ENCODE results near the gene IL23A. TPM values are rescaled to one million over a fixed set of nuclear protein-coding genes. Genes with fewer than 3 reads are reported as not detected.

The IL23A gene
- polyA plus RNA-seq, 1 of the 3 experiments (the other 2 are of a cell fraction): 0.46 TPM

DNA sequence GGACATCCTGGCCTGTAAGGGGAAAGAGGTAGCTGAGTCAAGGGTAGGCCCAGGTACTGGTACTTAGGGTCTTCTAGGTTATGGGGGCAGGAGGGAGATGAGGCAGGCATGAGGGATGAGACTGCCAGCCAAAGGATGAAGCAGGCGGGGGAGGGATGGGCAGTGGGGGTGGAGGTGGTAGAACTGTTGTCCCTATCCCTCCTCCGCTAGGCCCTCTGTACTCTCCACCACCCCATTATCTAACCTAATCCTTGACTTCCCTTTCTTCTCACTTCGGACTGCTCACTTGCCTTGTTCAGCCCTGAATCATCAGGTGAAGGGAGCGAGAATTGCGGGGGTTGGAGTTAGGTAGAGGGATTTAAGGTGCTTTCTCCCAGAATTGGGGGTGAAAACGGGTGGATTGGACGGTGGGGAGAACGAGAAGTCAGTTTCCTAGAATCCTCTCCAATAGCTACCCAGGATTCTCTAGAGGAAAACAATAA lies 5.4 kb upstream of the IL23A start:
- peaks cover 4 to 8% of the 10 kb centered on the region in 2 experiments; a peak in 1 of 4 replicates for H3K4me1 ChIP-seq (ENCODE audit: control insufficient read depth in 1 of 2, insufficient read depth in 2 of 2, low read depth in 1 of 2, low read length in 1 of 2)
- peak; percentile 52 for DNase-seq
- peak overlapping the region; percentile 87 for H3K9ac ChIP-seq
- WGBS (ENCODE audit: low lambda C conversion rate): 16% methylated on average over 8 of the region's 8 CpGs
- peaks cover 5% of the 10 kb centered on the region for H3F3A ChIP-seq (replicated peaks; ENCODE audit: insufficient read depth)
- peak overlapping the region; percentile 87 for H3K4me2 ChIP-seq
- no peaks in the 10 kb centered on the region for H3K9me2 ChIP-seq
- H2AFZ ChIP-seq (ENCODE audit: low read depth): peak overlapping the region; percentile 85
- ChIA-PET CTCF (interaction anchor here (0.7 to 2.2 kb wide), 5 partner anchors 8 to 215 kb away, joined by 3 to 17 read pairs (median 3); partner anchors contain the start of gene ZC3H10), POLR2A (interaction anchor here (0.8 to 3.1 kb wide), 7 partner anchors 9 to 131 kb away, joined by 3 to 26 read pairs (median 6); partner anchors contain the start of genes CNPY2, STAT2 and TIMELESS)
- no peaks in the 10 kb centered on the region for H3K36me3 ChIP-seq (replicated peaks in 1 of 2; ENCODE audit: control insufficient read depth in 1 of 2, insufficient read depth in 2 of 2, low read length in 1 of 2)
- peak overlapping the region; percentile 61 to 73 for H3K4me3 ChIP-seq (ENCODE audit: low read depth in 2 of 2, low read length in 1 of 2)
- no peaks in the 10 kb centered on the region for H4K20me1 ChIP-seq (ENCODE audit: insufficient read depth)
- H3K27ac ChIP-seq (ENCODE audit: low read depth in 2 of 2, low read length in 1 of 2): peak overlapping the region; percentile 84 to 97
- no peaks in the 10 kb centered on the region for H3K27me3 ChIP-seq (ENCODE audit: insufficient read depth)
- TF ChIP-seq MEF2A (IDR thresholded peaks at IDR 0.05; ENCODE audit: borderline replicate concordance, low read depth): no peak
- peaks cover 4% of the 10 kb centered on the region; the same call in 1 of the 2 replicates for H3K79me2 ChIP-seq (ENCODE audit: insufficient read depth)
- no peaks in the 10 kb centered on the region for H3K9me3 ChIP-seq

DNA sequence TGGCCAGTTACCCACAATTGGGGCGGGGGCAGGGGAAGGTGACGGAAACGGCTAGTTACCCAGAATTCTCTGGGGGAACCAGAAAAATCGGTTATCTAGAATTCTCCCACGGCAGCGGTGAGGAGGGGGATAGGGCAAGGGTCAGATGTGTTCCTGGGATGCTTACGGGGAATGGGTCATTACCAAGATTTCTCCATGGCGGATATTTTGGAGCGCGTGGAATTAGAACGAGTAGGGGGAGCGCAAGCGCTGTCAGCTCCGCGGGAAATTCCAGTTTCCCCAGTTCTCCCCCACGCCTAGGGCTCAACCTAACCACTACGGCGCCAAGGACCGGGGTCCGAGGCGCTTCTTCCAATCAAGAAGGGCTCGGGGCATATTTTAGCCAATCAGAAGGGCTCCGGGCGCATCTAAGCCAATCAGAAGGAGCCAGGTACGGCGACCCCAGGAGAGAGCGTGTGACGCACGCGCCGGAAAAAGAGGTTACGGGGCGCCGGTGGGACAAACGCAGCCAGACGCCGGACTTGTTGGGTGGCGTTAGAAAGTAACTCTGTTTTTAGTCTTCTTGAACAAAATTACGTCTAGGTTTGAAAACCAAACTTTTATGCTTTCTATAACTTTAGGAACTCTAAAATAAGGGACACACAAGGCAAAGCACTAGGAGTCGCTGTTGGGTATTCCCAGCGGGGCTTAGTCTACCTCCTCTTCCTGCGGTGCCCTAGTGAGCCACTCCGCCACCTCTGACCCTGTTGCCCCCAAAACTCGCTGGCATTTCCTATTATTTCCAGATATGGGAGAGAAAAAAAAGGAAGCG lies 4.8 kb upstream of the IL23A start, which contains the start of gene PAN2:
Gene PAN2, minus strand, starts transcription at position 322 of the 811 bp plus-strand sequence. CDS start 906 bp downstream, outside the sequence.
- peak within 1 kb of the TSS; percentile 87 for H3K9ac ChIP-seq
- H3K36me3 ChIP-seq (replicated peaks in 1 of 2; ENCODE audit: control insufficient read depth in 1 of 2, insufficient read depth in 2 of 2, low read length in 1 of 2): no peaks in the 10 kb centered on the region
- peak; percentile 93 for DNase-seq
- 1% methylated on average over 45 of the region's 45 CpGs for WGBS (ENCODE audit: low lambda C conversion rate)
- peak within 1 kb of the TSS; percentile 84 to 97 for H3K27ac ChIP-seq (ENCODE audit: low read depth in 2 of 2, low read length in 1 of 2)
- peak within 1 kb of the TSS; percentile 87 for H3K4me2 ChIP-seq
- H3K9me2 ChIP-seq: no peaks in the 10 kb centered on the region
- H3K4me1 ChIP-seq (ENCODE audit: control insufficient read depth in 1 of 2, insufficient read depth in 2 of 2, low read depth in 1 of 2, low read length in 1 of 2): peaks cover 4 to 8% of the 10 kb centered on the region in 2 experiments; a peak in 1 of 4 replicates
- peaks cover 4% of the 10 kb centered on the region; the same call in 1 of the 2 replicates for H3K79me2 ChIP-seq (ENCODE audit: insufficient read depth)
- H3F3A ChIP-seq (replicated peaks; ENCODE audit: insufficient read depth): peaks cover 5% of the 10 kb centered on the region
- CTCF ChIA-PET: interaction anchor here (0.7 to 2.2 kb wide), 7 partner anchors 9 to 215 kb away, joined by 3 to 17 read pairs (median 3); partner anchors contain the start of gene ZC3H10
- H3K27me3 ChIP-seq (ENCODE audit: insufficient read depth): no peaks in the 10 kb centered on the region
- POLR2A ChIA-PET: interaction anchor here (0.8 to 3.1 kb wide), 7 partner anchors 9 to 131 kb away, joined by 3 to 26 read pairs (median 6); partner anchors contain the start of genes CNPY2, STAT2 and TIMELESS
- peak within 1 kb of the TSS; percentile 85 for H2AFZ ChIP-seq (ENCODE audit: low read depth)
- H4K20me1 ChIP-seq (ENCODE audit: insufficient read depth): no peaks in the 10 kb centered on the region
- peak within 1 kb of the TSS; percentile 61 to 73 for H3K4me3 ChIP-seq (ENCODE audit: low read depth in 2 of 2, low read length in 1 of 2)
- H3K9me3 ChIP-seq: no peaks in the 10 kb centered on the region
- TF ChIP-seq, protein P1, sequence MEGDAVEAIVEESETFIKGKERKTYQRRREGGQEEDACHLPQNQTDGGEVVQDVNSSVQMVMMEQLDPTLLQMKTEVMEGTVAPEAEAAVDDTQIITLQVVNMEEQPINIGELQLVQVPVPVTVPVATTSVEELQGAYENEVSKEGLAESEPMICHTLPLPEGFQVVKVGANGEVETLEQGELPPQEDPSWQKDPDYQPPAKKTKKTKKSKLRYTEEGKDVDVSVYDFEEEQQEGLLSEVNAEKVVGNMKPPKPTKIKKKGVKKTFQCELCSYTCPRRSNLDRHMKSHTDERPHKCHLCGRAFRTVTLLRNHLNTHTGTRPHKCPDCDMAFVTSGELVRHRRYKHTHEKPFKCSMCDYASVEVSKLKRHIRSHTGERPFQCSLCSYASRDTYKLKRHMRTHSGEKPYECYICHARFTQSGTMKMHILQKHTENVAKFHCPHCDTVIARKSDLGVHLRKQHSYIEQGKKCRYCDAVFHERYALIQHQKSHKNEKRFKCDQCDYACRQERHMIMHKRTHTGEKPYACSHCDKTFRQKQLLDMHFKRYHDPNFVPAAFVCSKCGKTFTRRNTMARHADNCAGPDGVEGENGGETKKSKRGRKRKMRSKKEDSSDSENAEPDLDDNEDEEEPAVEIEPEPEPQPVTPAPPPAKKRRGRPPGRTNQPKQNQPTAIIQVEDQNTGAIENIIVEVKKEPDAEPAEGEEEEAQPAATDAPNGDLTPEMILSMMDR (IDR thresholded peaks at IDR 0.05): peak; percentile 80
- TF ChIP-seq RXRA (IDR thresholded peaks at IDR 0.05; ENCODE audit: borderline replicate concordance, low read depth) (no peak), ELF1 (IDR thresholded peaks at IDR 0.05) (peak; percentile 71; the same call in 1 of the 2 replicates), POLR2AphosphoS5 (IDR thresholded peaks at IDR 0.05; ENCODE audit: low read depth, low read length) (peak; percentile 90), YY1 (IDR thresholded peaks at IDR 0.05; ENCODE audit: low read depth) (peak; percentile 54; the same call in 1 of the 2 replicates), FOXM1 (IDR thresholded peaks at IDR 0.05; ENCODE audit: low read depth) (no peak), MXI1 (IDR thresholded peaks at IDR 0.05; ENCODE audit: low read depth, low read length) (peak; percentile 73; the same call in 1 of the 2 replicates), MEF2A (IDR thresholded peaks at IDR 0.05; ENCODE audit: borderline replicate concordance, low read depth) (no peak), TEAD4 (IDR thresholded peaks at IDR 0.05; ENCODE audit: borderline replicate concordance, insufficient read depth) (no peak), CHD2 (IDR thresholded peaks at IDR 0.05; ENCODE audit: low read length, partially characterized antibody) (peak; percentile 62), EP300 (IDR thresholded peaks at IDR 0.05; ENCODE audit: borderline replicate concordance in 1 of 2, low read depth in 1 of 2, low read length in 1 of 2) (no peak), FOXJ3 (CRISPR knock-in tag; IDR thresholded peaks at IDR 0.05) (no peak), SIN3A (IDR thresholded peaks at IDR 0.05; ENCODE audit: borderline replicate concordance, low read depth, low read length) (no peak; the same call in 1 of the 2 replicates), SMC3 (IDR thresholded peaks at IDR 0.05; ENCODE audit: low read depth, low read length) (no peak), GATA2 (CRISPR knock-in tag; IDR thresholded peaks at IDR 0.05) (no peak), RCOR1 (IDR thresholded peaks at IDR 0.05; ENCODE audit: low read length) (no peak), TCF12 (IDR thresholded peaks at IDR 0.05) (no peak)
- TF ChIP-seq, protein P2, sequence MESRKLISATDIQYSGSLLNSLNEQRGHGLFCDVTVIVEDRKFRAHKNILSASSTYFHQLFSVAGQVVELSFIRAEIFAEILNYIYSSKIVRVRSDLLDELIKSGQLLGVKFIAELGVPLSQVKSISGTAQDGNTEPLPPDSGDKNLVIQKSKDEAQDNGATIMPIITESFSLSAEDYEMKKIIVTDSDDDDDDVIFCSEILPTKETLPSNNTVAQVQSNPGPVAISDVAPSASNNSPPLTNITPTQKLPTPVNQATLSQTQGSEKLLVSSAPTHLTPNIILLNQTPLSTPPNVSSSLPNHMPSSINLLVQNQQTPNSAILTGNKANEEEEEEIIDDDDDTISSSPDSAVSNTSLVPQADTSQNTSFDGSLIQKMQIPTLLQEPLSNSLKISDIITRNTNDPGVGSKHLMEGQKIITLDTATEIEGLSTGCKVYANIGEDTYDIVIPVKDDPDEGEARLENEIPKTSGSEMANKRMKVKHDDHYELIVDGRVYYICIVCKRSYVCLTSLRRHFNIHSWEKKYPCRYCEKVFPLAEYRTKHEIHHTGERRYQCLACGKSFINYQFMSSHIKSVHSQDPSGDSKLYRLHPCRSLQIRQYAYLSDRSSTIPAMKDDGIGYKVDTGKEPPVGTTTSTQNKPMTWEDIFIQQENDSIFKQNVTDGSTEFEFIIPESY (IDR thresholded peaks at IDR 0.05; ENCODE audit: borderline replicate concordance, low read depth): no peak
- TF ChIP-seq, protein P3, sequence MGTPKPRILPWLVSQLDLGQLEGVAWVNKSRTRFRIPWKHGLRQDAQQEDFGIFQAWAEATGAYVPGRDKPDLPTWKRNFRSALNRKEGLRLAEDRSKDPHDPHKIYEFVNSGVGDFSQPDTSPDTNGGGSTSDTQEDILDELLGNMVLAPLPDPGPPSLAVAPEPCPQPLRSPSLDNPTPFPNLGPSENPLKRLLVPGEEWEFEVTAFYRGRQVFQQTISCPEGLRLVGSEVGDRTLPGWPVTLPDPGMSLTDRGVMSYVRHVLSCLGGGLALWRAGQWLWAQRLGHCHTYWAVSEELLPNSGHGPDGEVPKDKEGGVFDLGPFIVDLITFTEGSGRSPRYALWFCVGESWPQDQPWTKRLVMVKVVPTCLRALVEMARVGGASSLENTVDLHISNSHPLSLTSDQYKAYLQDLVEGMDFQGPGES (IDR thresholded peaks at IDR 0.05; ENCODE audit: low read depth, low read length): peak; percentile 80
- TF ChIP-seq, protein P4, sequence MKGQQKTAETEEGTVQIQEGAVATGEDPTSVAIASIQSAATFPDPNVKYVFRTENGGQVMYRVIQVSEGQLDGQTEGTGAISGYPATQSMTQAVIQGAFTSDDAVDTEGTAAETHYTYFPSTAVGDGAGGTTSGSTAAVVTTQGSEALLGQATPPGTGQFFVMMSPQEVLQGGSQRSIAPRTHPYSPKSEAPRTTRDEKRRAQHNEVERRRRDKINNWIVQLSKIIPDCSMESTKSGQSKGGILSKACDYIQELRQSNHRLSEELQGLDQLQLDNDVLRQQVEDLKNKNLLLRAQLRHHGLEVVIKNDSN (IDR thresholded peaks at IDR 0.05; ENCODE audit: borderline replicate concordance, low read depth): no peak

Data from SK-N-SH (cell line).